ENCODE measurements around the gene ZNF184.
"Not testable (repeated sequence)": the region's sequence is repeated elsewhere in the genome, so short reads cannot be mapped to it uniquely, and the experiment has no call there.

Gene ZNF184

DNA sequence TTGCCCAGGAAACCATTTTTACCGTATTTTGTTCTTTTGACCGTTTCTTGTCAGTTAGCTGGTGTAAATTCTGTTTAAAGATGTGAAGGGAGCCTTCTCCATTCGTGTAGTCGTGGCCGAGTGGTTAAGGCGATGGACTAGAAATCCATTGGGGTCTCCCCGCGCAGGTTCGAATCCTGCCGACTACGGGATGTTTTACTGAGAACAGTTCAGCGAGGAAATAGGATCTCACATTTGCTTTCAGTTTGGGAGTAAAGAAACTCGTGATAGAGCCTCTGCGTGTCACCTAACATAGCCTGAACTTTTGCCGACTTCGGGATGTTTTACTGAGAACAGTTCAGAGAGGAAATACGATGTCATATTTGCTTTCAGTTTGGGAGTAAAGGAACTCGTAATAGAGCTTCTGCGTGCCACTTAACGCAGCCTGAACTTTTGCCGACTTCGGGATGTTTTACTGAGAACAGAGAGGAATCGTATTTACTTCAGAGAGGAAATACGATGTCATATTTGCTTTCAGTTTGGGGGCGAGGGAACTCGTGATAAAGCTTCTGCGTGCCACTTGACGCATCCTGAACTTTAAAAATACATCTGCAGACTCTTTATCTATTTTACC, 5.9 kb upstream of the ZNF184 start:
- peak; percentile 81 for DNase-seq

DNA sequence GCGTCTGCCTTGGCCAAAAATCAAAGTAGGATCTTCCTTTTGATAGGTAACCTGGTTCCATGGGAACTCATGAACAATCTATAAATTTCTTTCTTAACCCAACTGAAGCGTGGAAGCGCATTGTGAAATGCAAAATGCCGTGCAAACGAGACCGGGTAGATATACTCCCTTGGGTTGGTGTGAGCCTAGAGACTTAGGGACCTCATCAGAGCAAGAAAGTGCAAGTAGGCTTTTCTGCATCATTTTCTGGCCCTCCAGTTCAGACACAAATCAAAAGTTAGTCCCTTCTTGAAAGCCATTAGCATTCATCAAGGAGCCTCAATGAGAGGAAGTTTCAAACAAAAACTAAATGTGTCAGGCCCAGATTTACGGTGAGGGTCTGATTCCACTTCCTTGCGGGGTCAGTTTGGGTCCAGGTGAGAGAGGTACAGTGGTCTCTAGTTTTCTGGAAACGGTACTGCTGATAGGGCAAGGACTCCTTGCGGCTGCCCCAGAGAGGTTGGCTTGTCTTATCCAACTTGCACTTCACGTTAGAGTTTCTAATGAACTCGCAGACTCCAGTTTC, 5.3 kb upstream of the ZNF184 start:
- DNase-seq = no peak

DNA sequence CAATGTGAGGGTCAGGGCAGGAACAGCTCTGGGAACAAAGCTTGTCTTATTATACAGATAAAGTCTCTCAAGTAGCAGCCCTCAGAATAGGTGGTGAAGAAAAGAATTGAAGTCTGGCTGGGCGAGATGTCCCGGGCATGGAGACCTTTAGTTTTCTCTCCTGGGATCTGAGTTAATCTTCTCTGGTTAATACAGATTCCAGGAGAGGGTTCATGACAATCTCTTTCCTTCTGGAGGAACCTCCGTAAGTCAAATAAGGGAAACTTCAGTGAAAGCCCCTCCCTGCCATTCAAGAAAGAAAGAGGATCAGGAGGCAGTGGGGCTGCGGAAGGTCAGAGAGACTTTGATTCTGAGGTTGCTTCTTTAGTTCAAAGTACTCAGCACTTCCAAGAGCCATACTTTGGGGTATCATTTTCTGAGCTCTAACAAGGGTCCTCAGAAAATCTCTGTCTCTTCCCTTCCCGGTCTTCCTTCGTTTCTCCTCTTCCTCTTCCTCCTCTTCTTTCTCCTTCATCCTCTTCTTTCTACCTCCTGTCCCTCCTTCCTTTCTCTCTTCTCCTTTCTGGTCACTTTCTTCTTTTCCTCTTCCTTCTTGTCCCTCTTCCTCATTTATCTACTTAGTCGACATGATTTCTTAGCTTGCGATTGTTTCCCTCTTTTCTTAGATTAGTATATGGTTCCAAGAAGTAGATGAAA, 4.6 kb upstream of the ZNF184 start:
- no peak for DNase-seq

DNA sequence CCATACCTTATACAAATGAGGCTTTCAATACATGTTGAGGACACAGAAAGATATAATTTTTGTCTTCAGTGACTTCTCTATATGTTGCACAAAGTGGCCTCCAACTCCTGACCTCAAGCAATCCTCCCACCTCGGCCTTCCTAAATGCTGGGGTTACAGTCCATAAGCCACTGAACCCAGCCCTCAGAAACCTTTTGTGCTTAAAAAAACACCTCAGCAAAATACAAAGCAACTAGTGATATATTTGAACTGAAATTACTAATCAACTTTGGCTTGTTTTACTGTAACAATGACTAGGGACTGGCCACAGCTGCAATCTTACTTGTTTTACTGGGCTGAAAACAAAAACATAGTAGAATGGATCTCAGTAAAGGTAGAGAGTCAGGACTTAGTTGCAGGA, 3.2 kb upstream of the ZNF184 start:
- DNase-seq = no peak

DNA sequence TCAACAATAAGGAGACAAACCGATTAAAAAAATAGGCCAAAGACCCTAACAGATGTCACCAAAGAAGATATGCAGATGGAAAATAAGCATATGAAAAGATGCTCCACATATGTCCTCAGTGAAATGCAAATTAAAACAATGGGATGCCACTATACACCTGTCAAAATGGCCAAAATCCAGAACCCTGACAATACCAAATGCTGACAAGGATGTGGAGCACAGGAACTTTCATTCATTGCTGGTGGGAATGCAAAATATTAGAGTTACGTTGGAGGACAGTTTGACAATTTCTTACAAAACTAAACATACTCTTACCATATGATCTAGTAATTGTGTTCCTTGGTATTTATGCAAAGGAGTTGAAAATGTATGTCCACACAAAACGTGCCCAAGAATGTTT, 1.8 kb upstream of the ZNF184 start:
- DNase-seq = no peak

DNA sequence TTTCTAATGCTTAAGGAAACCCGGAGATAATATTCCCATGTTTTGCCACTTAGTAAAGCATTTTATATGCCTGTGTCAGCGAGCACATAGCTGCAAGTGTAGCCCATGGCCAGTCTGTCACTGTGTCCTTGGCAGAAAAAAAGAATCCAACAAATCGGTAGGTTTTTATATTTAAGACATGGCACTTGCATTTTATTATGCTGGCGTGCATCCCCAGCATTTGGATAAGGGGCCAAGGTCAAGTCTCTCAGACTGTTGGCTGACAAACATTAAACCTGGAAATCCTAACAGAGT, 1.2 kb upstream of the ZNF184 start:
- no peak for DNase-seq

DNA sequence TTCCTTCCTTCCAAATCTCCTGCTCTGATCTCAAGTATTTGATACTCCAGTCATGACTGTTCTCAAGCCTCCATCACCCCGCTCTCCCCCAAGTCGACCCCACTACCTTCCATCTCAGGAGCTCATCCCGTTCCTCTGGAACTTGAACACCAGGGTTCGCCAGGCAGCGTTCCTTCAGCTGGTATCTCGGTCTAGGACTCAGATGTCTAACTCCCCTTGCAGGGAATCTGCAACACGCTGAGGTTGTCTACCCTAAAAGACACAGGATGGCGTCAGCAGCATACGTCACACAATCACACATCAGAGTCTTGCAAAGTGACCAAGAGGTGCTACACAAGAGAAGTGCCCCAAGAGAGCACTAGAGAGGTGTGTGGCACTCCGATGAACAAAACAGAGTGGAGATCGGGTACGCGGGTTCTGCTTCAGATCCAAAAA, 706 bp downstream of the ZNF184 start:
- peak; percentile 37 for DNase-seq

DNA sequence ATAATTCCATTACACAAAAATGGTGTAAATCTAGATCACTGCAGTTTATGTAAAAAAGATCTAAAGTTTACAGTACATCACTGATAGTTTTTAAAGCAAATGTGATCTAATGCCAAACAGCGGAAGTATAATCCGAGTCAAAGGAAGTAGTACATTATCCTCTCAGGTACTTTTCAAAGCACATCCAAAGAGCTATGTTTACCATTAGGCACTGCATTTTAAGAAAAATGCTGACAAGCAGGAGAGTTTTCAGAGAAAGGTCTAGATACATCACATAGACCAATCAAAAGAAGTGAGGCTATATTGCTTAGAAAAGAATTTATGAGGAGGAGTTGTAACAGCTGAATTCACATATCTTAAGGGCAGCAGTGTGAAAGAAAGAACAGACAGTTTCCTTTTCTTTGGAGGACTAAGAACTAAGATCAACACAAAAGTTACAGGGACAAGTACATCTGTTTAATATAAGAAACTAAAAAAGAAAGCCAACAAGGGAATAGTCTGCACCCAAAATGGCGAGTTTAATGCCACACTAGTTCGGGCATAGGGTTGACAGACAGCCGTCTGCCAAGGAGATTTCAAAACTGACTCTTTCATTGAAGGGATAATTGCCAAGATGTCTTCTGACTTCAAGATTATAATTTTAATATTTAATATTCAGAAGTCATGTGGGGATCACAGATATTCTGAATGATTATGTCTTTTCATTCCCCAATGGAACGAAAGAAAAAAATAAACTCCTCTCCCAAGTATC, 1.4 kb downstream of the ZNF184 start:
- DNase-seq = no peak

DNA sequence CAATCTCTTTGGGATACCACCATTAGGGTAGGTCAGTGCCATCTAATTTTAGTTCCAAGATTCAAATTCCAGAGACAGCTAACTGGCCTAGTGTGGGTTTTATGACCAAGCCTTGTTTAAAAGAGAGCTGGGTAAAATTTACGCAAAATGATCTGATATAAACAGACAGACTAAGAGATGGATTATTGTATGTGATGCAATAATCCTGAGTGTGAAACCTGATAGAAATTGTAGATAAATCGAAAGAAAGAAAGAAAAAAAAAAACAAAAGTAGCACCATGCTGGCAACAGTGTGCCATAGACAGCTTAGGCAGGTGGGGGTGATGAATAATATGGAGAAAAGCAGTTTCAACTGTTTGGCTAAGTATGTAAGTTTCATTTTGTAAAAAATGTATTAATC, 2.9 kb downstream of the ZNF184 start:
- no peak for DNase-seq

DNA sequence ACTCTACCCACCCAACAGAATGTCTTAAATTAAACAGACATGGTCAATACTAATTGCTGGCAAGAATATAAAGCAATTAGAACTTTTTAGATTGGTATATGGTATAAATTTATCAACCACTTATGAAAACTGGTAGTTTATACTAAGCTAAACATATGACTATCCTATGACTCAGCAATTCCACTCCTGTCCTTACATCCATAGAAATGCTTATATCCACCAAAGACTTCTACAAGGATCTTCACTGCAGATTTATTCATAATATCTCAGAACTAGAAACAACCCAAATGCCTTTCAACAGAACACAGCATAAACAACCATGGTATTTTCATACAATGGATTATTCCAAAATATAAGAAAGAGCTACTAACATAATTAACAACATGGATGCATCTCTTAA, 4.6 kb downstream of the ZNF184 start:
- DNase-seq = no peak

DNA sequence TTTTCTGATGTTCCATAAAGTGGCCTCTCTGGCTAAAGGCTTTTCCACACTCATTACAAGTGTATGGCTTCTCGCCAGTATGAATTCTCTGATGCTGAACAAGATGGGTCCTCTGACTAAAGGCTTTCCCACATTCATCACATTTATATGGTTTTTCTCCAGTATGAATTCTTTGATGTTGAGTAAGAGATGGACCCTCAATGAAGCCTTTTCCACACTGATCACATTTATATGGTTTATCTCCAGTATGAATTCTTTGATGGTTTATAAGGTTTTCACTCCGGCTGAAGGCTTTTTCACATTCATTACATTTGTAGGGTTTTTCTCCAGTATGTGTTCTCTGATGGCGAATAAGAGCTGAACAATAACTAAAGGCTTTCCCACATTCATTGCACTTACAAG, 20.4 kb downstream of the ZNF184 start:
- DNase-seq = no peak

DNA sequence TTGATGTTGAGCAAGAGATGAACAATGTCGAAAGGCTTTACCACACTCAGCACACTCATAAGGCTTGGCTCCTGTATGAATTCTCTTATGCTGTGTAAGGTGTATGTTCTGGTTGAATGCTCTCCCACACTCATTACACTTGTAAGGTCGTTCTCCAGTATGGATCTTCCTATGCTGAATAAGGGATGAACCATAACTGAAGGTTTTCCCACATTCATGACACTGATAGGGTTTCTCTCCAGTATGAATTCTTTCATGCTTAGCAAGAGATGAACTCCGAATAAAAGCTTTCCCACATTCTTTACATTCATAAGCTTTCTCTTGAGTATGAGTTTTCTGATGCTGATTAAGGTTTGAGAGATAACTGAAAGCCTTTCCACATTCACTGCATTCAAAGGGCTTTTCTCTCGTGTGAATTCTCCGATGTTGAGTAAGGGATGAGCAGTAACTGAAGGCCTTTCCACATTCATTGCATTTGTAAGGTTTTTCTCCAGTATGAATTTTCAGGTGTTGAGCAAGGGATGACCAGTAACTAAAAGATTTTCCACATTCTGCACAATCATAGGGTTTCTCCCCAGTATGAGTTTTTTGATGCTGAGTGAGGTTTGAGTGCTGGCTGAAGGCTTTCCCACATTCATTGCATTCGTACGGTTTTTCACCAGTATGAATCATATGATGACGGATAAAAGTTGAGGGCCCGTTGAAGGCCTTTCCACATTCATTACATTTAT, 21.1 kb downstream of the ZNF184 start:
- DNase-seq = no peak

DNA sequence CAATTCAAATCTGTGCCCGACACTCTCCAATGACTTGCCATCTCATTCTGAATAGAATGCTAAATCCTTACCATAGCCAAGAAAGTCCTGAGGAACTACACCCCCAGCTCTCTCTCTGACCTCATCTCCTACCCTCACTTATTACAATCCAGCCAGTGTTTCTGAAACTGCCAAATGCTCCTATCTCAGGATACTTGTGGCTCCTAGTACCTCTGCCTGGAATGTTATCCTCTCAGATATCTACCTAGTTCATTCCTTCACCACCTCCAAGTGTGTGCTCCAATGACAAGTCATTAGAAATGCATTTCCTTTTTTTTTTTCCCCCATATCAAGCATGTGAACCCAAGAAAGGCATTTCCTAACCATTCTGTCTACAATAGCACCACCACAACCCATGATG, 24.4 kb downstream of the ZNF184 start:
- DNase-seq = no peak

DNA sequence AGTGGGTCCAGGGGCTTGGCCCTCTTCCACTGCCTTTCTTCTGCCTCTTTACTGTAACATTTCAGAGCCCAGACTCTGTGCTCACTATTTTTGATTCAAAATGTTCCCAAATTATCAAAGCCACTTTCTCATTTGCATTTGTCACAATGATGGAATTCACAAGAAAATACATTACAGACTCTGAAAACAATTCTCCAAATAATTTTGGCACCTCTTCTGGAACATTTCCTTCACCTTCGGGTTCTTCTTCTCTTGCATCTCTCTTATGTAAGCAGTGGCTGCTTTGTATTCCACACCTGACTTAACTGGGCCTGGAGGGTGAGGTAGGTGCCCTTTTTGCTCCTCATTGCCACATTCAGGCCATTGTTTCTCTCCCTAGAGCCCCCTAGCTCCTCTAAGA, 30.0 kb downstream of the ZNF184 start:
- DNase-seq = no peak

DNA sequence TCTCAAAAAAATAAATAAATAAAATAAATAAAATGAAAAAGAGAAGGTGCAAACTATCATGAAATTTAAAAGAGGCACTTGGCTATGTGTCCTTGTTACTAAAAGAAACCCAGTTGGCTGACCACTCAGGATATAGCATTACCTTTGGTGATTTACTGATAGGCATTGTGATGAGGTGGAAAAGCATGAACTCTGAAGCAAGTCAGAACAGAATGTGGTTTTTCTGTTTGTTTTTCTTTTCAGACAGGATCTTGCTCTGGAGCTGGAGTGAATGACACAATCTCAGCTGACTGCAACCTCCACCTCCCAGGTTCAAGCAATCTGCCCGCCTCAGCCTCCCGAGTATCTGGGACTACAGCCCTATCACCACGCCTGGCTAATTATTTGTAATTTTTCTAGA, 31.9 kb downstream of the ZNF184 start:
- no peak for DNase-seq

DNA sequence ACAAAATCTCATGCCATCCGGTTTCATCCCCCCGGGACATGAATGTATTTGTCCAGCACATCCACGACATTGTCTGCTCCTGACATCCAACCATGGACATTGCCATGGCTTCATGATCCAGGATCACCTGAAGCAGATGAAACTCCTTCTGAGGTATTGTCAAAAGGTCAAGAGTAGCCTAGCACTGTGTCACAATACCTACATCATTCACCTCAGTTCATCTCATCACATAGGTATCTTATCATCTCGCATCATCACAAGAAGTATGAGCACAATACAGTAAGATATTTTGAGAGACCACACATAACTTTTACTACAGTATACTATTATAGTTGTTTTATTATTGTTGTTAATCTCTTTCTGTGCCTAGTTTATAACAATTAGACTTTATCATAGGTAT, 33.5 kb downstream of the ZNF184 start:
- no peak for DNase-seq

DNA sequence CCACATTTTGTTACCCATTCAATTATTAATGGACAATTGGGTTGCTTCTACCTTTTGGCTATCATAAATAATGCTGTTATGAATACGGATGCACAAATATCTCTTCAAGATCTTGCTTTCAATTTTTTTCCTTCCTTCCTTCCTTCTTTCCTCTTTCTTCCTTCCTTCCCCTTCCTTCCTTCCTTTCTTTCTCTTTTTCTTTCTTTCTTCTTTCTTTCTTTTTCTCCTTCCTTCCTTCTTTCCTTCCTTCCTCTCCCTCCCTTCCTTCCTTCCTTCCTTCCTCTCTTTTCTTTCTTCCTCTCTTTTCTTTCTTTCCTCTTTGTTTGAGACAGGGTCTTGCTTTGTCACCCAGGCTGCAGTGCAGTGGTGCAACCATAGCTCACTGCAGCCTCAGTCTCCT, 39.2 kb downstream of the ZNF184 start:
- no peak for DNase-seq

DNA sequence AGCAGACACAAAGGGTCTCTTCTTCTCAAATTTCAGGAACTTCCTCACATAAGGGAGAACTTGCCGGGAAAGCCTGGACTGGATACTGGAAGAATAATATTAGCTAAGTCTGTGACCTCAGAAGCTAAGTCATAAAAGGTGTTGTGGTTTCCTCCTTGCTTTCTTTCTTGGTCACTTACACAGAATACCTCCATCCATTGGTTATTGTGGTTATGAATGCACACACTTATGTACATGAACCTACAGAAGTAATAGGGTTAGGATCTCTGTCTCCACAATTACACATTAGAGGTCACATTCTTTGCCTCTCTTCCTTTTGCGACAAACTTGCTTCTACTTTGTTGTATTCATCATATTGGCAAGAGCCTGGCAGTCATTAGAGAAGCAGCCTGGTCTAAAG, 43.9 kb downstream of the ZNF184 start:
- no peak for DNase-seq

DNA sequence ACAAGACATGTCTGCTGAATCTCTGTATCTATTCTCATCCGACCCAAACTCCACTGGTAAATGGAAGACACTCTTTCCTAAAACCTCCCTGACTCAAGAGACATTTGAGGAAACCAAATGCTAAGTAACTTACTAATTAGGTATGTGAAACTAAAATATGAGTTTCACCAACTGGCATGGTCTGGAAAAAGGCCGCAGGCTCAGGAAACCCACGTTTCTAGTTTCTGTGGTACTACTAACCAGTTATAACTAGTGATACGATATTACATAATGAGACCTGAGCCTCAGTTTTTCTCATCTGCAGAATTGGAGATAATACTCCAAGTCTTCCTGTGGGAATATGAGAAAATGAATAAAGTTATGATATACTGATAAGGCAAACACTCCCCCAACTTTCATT, 44.4 kb downstream of the ZNF184 start:
- DNase-seq = no peak

DNA sequence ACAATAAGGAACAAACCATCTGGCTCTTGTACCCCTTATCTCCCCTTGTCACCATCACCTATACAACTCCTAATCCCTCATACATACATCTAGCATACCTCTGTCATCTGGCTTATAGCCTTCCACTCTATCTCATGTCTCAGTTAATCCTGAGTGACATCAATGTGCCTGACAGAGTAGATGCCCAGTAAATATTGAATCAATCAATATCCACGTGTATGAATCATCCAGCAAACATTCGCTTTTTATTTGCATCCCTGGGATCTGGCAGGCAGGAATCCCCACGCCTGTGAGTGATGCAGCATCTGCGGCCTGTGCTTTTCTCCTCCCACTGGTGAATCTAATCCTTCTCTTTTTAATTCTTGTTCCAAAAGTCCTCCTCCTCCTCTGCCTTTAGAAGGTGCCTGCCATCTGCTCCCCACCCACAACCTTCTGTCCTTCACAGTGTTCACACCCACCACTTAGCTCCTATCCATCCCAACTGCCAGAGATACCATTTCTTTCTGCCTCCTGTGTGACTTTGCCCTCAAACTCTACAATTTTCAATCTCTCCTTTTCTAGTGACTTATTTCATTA, 46.8 kb downstream of the ZNF184 start:
- DNase-seq = peak; percentile 52

DNA sequence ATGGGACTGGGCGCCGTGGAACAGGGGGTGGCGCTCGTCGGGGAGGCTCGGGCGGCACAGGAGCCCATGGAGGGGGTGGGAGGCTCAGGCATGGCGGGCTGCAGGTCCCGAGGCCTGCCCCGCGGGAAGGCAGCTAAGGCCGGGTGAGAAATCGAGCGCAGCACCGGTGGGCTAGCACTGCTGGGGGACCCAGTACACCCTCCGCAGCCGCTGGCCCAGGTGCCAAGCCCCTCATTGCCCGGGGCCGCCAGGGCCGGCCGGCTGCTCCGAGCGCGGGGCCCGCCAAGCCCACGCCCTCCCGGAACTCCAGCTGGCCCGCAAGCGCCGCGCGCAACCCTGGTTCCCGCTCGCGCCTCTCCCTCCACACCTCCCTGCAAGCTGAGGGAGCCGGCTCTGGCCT, 48.1 kb downstream of the ZNF184 start:
- DNase-seq = not testable (repeated sequence)

DNA sequence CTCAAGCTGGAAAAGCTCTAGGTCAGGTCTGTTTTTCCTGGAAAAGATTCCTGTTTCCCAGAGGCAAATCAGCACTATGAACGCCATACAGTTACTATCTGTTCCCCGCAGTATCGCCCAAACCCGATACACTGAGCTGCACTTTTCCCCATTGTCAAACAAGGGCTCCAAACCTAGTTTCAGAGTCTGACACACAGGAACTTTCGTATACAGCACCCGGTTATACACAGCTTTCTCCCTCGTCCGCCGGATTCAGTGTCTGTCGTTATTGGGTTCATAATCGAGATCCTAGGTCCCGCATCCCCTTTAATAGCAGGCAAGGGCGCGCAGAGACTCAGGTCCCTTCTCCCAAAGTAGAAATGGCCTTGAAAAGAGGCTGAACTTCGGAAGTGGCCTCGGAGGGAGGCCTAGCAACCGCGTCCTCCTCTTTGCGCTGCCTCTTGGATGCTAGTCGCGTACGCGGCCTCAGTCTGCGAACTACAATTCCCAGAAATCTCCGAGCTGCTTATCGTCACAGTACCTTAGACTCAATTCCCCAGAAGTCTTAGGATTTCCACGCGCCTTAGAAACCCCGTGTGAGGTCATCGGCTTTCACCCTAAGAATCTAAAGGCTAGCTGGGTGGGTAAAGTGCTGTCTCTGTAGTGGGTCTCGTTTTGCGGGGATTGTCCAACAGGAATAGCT, 50.1 kb downstream of the ZNF184 start:
- DNase-seq = no peak

DNA sequence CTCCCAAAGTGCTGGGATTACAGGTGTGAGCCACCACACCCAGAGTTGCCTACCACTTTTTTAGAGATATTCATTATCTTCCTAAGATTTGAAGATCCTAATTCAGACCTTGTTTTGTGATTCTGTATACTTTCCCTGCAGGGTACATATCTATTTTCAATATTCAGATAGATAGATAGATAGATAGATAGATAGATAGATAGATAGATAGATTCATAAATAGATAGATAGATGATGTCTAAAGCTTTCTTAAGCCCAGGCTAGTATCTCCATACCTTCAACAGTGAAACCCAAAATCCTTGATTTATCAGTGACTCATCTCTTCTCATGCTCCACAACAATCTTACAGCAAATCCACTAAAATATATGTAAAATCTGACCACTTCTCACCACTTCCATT, 53.5 kb downstream of the ZNF184 start:
- DNase-seq = no peak
